Erythroblast (primary cell): Measurements from ENCODE around the gene ABCC2.

ENCODE experiments used
- DNase-seq, 2 experiments: peaks; one replicate each; lab custom pipeline; 2025; lab: John Stamatoyannopoulos, UW
- GATA1 ChIP-seq: IDR thresholded peaks from 2 replicates; pipeline ENCODE4 v1.6.1; 2011; ENCODE audit warnings: low read depth, mild to moderate bottlenecking, control low read depth, low read length, moderate library complexity
- POLR2A ChIP-seq: IDR thresholded peaks from 2 replicates; pipeline ENCODE4 v1.6.1; 2011; ENCODE audit warnings: mild to moderate bottlenecking, low read length

Gene ABCC2

DNA sequence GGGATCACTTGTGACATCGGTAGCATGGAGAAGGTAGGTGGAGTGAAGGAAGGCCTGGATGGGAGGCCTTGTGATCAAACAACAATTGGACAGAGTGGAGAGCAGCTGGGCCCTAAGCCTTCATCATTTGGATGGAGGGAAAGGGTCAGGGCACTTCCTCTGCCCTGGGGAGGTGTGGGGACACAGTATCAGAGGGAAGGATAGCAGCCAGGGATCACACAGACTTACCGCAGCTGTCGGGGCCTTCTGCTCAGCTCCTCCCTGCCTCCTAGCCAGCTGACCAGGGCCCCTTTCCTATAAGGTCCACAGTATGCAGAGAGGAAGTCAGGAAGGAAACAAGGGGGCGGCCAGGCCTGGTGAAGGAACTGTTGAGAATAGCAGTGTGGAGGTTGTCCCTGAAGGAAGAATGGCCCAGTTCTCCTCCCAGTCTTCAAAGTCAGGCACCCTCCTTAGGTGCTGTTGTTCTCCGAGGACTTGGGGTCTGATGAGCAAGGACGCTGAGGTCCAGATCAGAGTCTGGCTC, 62.1 kb downstream of the ABCC2 start:
- no peak for TF ChIP-seq POLR2A
- TF ChIP-seq GATA1: no peak
- DNase-seq: no peak

DNA sequence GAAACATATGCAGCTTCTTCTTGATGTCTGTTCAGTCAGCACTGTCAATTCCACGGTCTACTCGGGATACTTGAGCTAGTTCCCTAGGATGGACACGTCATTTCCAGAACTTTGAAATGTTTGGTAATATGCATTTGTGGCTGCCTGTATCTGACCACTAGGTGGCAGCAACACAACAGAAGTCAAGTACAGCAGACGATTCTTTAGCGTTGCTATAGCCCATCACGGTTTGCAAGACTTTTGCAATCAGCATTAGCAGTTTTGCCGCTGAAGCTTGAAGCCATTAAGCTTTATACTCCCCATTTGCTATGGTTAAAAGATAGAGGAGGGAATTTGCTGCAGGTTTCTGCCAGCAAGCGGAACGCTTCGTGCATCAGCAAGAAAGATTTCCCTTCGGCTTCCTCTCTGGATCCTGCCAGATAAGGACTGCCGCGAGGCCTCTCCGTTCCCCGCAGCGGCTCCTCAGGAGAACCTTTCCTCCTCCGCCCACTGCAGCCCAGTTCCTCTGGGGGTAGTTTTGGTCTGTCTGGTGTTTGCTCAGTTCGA, 63.5 kb downstream of the ABCC2 start:
- TF ChIP-seq GATA1: no peak
- TF ChIP-seq POLR2A: no peak
- DNase-seq: peak; percentile 82 to 90

DNA sequence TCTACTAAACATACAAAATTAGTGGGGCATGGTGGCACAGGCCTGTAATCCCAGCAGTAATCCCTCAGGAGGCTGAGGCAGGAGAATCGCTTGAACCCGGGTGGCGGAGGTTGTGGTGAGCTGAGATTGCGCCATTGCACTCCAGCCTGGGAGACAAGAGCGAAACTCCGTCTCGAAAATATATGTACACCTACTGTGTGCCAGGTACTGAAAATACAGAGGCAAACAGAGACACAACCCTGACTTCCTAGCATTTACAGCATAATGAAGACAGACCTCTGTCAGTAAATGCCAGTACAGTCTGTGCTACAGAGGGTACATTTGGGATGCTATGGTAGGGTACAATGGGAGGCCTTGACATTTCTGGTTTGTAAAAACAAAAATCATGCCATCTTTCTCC, 66.6 kb downstream of the ABCC2 start:
- DNase-seq: no peak
- TF ChIP-seq GATA1: no peak
- TF ChIP-seq POLR2A: no peak

DNA sequence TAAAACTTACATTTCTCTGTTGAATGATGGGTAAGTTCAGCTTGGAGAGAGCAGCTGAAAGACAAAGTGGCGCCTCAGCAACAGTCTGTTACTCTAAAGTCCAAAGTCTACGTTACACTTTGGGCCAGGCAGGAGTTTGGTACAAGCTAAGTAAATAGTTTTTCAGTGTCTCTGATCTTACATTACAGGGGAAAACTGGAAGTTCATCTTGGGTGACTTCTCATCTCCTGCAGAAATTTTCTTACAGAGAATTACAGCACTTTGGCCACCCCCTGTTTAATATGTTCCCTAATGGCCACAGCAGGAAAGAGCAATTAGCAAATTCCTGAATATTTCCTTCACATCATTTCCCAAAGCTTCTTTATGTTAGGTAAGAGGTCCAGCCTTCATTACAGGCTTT, 67.1 kb downstream of the ABCC2 start:
- TF ChIP-seq GATA1 (no peak), POLR2A (no peak)
- no peak for DNase-seq

DNA sequence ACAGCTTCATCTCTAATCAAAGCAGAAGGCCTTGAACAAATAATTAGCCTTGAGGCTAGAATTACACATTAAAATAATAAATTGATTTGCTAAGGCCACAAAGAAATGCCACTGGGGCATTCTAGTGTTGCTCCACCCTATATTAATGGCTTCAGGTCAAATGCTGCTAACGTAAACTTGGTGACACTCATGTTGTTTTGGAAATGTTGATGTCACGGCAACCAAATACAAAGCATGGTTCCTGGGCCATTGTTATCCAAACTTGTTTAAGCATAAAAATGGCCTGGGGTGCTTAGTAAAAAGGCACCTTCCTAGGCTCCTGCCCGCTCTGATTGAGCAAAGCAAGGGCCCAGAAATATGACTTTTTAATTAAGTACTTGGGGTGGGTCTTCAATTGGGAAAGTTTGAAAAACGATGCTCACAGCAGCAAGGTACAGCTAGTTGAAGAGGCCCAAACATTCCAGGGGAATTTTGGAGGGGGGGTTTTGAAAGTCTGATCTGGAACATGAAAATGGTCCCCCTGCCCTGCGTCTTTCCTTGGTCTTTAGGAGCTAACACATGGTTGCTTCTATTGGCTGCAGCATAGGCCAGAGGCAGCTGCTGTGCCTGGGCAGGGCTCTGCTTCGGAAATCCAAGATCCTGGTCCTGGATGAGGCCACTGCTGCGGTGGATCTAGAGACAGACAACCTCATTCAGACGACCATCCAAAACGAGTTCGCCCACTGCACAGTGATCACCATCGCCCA, 67.8 kb downstream of the ABCC2 start:
- no peak for DNase-seq
- TF ChIP-seq POLR2A: no peak
- TF ChIP-seq GATA1: no peak

DNA sequence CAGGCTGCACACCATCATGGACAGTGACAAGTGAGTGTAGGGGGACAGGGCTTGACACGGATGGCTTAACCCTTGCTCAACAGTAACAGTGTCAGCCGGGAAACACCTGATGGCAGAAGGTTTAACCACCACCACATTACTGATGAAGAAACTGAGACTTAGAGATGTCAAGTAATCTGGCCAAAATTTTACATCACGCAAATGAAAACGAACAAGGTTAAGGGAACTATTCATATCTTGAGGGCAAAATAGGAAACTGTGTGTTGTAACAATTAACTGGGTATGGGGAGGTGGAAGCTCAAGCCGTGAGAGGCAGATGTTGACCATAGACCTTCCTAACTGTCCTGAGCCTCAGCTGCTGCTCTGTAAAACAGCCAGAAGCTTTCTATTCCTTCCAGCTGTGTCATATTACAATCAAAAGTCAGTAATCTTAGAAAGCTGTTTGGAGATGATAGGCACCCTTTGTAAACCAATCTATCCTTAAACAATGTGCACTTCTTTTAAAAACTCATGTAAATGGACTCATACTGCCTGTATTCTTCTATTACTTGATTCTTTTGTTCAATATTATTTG, 68.4 kb downstream of the ABCC2 start:
- TF ChIP-seq POLR2A (no peak), GATA1 (no peak)
- DNase-seq: no peak

DNA sequence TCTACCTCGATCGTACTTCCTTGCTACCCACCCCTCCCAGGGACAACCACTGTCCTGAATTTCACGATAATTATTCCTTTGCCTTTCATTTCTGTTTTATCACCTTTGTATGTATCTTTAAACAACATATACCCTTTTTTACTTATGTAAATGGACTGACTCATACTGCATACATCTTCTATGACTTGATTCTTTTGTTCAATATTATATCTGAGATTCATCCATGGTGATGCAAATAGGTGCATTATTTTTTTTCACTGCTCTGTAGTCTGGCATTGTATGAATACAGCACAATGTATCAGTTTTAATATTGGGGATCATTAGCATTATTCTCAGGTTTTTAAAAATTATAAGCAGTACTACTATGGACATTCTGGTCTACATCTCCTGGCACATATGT, 69.4 kb downstream of the ABCC2 start:
- TF ChIP-seq POLR2A (no peak), GATA1 (no peak)
- no peak for DNase-seq

DNA sequence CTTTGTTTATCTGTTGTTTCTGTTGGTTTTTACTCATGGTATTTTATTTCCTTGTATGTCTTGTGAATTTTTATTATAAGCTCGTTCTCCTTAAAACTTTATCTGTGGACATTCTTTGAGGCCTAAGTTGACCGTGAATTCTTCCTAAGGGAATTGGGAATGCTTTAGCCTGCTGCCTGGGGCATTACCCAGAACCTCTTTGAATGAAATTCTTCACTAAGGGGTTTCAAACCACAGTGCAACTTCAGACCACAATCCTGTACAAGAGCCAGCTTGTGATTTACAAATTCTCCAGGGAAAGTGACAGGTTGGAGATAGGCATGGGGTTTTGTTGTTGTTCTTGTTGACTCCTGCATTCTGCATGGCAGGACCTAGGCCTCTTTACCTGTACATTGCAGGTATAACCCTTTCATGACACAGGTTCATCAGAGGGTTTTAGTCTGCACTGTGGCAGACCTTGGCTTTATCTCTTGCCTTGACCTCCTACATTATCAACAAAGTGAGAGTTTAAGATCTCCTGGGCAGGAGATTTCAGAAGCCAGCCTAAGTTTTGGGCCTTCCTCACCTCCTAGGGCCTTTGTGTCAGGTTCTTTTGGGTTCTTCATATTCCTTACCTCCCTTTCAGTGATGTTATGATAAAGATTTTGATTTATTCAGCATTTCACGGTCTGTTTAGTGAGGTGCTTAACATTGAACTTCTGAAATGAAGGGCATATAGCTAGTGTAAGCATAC, 70.2 kb downstream of the ABCC2 start:
- no peak for DNase-seq
- no peak for TF ChIP-seq GATA1
- TF ChIP-seq POLR2A: no peak

DNA sequence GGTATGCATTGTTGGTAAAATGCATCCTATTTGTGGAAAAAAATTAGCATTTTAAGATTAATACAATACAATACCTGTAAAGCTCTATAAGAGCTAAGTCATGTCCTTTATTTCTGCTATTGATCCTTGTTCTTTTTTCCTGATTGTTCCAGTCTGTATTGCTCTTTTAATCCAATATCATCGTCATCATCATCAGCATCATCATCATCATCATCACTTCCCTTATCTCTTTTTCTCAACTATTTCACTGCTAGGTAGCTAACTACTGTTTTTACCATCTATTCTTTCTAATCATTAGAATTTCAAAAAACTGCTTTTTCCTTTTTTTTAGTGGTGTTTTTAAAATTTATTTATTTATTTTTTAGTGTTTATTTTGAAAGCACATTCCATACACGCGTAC, 71.2 kb downstream of the ABCC2 start:
- TF ChIP-seq GATA1 (no peak), POLR2A (no peak)
- no peak for DNase-seq

DNA sequence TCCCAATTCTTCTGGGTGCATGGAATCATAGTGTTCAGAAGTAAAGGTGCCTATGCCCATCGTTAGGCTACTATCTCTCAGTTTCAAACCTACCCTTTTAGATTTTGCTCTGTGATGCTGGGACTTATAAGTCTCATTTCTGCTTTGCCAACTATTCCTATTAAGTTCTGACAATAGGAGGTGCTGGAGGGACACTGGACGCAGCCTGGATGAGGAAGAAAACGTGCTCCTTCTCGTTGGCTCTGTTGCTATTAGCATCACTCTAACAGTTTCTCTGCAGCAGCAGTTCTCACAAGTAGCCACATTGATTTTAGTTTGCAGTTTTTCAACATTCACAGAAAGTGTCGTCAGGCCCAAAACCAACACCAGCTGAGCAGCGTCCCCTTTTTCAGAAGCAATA, 72.4 kb downstream of the ABCC2 start:
- no peak for TF ChIP-seq POLR2A
- TF ChIP-seq GATA1: no peak
- DNase-seq: peak in 1 of 2 experiments; percentile 11

DNA sequence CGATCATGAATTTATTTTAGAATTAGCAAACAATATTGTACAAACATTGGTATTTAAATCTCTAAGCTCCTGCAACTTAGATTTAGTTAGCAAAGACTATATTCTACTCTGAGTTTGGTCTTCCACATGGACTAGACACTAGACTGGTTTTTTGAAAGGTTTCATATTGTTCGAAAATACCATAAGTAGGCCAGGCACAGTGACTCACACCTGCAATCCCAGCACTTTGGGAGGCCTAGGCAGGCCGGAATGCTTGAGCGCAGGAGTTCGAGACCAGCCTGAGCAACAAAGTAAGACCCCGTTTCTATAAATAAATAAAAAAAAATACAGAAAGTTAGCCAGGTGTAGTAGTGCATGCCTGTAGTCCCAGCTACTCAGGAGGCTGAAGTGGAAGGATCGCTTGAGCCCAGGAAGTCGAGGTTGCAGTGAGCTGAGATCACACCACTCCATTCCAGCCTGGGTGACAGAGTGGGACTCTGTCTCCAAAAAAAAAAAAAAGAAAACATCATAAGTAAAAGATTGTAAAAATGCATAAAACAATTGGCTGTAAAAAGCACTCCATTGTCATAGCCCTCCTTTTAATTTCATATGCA, 73.1 kb downstream of the ABCC2 start:
- TF ChIP-seq POLR2A (no peak), GATA1 (no peak)

DNA sequence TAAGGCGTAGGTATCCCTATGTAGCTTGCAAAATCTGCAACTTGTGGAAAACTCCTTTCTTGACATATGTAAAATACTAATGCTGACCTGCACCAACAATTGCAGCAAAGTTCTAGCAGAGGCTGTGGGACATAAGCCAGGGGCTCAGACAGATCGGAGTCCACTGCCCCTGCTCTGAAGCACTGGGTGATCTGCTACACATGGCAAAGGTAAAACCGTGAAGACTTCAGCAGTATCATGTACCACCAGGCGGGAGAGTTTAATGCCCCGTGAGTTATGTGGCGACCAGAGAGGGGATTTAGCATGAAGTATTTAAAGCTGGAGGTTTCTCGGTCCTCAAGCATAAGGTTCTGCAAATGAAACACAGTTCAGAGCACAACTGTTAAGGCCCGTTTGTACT, 76.4 kb downstream of the ABCC2 start:
- TF ChIP-seq GATA1 (no peak), POLR2A (no peak)
- DNase-seq: no peak

More for the DNA sequence above, 73.1 kb downstream of the ABCC2 start:
- no peak for DNase-seq

DNA sequence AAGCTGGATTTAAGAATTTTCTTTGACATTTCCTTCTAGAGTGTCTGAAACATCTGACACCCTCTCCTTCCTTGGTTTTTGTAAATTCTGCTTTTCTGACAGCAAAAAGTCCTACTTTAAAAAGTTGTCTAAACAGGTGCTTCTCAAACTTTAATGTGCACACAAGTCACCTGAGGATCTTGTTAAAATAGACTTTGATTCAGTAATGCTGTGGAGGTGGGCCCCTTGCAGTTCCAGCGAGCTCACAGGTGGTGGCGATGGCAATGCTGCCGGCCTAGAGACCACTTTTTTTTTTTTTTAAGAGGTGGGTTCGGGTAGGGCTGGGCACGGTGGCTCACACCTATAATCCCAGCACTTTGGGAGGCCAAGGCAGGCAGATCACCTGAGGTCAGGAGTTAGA, 77.1 kb downstream of the ABCC2 start:
- no peak for TF ChIP-seq GATA1
- TF ChIP-seq POLR2A: no peak
- no peak for DNase-seq
